Kidney tubule cell (primary cell): Measurements from ENCODE around the gene MAX.

Experiments used
- DNase-seq: peaks from one replicate; pipeline ENCODE4 v3.0.0-alpha.2; 2018; ENCODE audit warnings: low spot score

MAX gene, protein sequence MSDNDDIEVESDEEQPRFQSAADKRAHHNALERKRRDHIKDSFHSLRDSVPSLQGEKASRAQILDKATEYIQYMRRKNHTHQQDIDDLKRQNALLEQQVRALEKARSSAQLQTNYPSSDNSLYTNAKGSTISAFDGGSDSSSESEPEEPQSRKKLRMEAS

DNA sequence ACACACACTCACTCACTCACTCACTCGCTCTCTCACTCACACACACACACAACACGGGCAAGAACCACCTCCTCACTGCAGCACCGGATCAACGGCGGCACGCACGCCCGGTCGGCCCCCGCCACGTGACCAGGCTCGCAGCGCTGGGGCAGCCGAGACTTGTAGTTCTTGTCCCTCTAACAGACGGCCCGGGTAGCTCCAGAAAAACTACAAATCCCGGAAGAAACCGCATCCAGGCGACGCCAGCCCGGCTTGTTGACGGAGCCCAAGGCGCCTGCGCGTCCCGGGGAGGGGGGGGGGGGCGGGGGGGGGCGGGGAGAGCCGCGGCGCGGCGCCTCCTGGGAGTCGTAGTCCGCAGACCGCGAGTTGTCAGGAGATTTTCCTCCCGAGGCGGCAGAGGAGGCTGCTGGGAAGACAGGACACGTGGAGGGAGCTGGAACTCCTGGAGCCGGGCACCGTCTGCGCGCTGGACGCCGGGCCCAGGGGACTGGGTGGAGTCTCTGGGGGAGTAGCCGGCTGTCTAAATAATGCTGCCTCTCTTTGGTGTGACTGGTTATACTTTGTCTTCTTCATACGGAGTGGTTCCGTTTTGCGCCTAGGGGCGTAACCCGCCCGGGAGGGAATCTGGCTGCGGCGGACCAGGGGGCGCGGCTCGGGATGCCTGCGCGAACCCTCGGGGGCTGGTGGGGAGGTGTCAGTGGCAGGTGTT is at the start of gene MAX:
TSS of gene MAX (minus strand) at position 77 of the 709 bp plus-strand sequence. CDS start 178 bp downstream, outside the sequence.
- DNase-seq = peak; percentile 99

DNA sequence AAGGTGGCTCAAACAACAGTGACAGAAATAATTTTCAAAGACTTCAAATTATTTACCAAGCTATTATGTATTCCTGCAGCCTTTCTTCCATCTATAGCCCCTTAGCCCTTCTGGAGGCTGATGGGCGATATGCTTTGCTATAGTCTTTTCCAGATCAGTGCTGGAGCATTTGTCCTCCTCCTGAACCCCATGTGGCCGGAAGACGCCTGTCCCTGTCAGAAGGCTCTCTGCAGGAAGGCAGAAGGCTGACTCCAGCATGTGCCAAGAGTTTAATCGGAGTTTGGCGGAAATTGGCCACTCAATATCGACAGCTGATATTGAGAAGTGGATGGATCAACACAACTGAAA is 49.3 kb upstream of the MAX start:
- no peak for DNase-seq

DNA sequence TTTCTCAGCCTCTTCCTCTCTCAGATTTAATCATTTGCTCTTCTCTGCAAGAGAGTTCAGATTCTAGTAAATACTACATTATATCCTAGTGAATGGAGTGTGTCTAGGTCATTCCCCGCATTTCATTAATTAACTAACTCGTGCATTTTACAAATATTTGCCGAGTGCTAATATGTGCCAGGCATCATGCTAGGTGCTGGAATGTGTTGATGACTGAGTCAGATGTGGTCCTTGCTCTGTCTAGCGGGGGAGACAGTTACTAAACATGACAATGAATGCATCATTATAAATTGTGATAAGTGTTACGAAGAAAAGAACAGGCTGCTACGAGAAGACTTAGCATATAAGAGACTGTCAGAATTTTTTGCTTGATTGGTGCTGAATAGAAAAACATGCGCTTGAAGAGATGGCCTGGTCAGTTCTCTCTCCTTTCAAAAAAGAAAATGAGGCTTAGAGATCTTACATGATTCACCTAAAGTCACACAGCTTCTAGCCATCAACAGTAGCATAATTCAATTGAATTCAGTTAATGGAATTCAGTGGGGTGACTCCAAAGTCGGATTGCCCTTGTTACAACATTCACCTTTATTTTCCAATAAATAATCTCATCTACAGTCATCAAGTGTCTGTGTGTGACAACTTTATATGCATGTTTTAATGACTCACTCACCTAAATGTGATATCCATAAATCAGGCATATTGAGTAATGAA is 48.7 kb upstream of the MAX start:
- no peak for DNase-seq

DNA sequence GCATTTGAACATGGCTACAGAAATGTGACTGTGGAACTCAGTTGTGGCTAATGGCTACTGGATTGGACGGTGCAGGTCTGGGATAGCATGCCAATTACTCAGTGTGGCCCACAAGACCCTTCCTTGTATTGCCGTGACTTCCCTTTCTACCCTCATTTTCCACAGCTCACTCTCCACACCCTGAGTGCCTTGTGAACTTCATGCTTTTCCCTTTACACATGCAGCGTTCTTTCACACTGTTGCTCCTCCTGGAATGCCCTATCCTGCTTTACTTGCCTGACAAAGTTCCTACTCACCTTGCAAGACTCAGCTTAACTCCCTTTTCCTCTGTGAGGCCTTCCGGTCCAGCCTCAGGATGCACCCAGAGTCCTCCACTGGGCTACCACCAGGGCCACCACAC is 46.8 kb upstream of the MAX start:
- DNase-seq = no peak

DNA sequence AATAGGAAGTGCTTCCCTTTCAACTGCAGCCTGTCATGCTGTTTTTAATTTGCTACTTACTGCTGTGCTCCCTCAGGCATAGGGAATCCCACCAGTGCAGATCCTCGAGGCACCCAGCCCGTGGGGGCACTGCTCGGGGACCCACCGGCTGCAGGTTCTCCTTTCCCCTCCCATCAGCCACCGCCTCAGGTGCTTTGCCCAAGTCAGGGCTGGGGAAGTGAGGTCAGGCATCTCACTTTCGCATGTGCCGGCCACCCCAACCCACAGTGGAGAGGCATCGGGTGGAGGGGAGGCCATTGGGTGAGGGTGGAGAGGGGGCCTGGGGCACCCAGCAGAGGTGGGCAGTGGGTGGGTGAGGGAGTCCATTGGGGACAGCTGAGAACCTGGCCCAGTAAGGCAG is 41.9 kb upstream of the MAX start:
- DNase-seq = no peak

DNA sequence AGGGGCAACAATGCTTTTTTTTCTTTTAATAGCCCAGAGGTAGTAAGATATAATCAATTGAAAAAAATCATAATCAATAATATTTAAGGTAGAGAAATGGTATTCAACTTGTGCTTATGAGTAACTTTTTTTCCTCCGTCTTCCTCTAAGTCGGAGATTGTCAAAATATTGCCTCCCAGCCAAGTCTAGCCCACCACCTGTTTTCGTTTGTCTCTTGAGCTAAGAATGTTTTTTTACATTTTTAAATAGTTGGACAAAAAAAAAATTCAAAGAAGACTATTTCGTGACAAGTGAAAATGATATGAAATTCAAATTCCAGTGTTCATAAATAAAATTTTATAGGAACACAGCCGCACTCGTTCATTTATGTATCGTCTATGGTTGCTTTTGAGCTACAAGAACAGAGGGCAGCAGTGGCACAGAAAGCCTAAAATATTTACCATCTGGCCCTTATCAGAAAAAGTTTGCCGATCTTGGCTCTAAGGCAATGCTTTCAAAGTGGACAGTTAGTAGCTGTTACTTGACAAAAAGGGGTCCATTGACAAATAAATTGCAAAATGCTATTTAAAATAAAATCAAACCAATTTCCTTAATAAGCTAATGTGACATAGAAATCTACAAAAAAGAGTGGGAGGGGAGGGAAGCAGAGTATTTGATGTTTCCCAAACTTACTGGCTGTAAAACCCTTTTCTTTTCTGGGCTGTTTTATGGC is 40.8 kb upstream of the MAX start:
- no peak for DNase-seq

DNA sequence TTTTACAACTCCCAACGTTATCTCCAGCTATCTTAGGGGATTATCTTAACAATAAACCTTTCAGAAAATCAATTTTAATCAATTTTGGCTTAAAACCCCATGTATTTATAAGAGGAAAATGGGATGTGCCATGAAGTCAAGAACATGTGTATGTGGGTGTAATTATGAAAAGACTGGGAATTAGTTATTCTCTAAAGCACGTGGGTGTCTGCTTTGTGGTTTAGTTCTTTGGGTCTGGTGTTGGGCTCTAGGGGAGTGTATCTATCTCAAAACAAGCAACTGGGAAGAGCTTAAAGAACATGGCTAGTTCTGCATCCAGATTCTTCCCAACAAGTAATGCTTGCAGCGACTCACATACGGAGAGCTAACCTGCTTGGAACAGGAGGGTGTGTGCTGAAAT is 40.1 kb upstream of the MAX start:
- no peak for DNase-seq

DNA sequence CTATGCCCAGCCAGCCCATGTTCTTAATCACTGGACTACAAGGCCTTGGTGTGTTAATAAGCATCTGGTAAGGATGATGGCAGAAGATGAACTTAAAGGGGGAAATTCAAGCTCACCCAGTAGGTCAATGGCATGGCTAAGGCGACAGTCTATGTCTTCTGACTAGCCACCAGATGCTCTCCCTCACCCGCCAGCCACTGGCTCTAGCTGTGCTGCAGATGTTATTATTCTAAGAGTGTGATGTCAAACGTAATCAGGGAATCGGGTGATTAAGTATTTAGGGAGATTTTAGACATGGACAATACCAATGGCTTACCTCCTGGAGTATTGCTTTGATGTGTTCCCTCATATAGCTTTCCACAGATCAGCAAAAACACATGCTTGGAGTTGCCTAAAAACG is 39.2 kb upstream of the MAX start:
- DNase-seq = no peak

DNA sequence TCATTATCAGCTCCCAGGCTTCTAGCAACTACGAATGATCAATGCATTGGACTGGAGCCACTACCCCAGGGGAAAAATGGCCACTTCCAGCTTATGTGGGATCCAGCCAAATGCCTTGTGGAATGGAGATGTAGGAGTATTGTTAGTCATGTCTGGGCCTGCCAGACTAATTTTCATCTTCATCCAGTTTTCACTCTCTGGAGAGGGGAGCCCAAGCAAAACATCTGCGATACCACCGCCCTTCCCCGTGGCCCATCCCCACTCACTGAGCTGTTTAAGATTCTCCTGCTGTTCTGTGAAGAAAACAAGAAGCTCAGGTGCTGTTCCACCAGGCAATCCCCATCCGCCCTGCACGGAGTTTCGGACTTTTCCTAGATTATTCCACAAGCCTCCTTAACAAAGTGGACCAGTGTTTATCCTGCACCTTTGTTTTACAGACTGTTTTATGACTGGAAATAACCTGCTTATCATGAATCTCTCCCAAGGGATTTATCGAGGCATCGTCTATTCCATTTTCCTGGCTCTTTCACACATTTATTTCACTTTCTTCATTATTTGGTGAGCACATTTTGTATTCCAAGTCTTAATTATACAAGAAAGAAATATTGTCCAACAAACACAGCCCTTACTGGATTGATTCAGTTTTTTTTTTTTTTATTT is 35.5 kb upstream of the MAX start:
- DNase-seq = no peak

DNA sequence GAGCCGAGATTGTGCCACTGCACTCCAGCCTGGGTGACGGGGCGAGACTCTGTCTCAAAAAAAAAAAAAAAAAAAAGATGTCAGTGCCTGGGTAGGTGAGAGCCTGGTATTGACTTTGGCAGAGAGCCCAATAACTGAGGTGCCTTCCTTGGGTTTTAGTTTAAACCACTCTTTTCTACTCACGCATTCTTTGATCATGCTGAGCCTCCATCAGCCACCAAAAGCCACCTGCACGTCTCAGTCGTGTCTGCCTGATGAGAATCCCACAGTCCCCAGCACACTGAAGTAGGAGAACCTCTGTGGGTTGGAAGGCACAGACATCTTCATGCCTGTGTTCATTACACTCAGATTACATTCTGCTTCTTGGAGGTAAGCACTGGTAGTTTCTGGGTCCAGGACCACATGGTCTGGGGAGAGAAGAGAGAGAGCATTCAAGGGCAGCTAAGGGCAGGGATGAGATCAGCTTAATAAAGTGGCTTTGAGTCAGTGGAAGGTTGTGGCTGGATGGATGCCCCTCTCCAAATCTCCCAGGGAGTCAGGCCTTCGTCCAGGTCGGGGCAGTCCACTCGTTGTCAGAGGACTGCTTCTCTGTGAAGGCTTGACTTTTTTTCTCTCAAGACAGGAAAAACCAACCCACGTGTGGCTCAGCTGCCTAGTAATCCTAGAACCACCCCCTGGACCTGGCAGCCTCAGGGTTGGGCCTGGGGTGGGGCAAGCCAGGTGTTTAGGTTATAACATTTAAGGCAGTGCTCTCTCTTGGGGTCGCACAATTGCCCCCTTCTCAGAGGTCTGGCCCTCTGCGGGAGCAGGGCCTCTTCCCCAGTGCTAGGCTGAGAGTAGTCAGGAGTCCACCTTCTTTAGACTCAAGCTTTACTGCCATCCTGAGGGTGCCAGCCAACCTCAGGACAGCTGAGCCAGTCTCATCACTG is 32.6 kb upstream of the MAX start:
- peak; percentile 87 for DNase-seq

DNA sequence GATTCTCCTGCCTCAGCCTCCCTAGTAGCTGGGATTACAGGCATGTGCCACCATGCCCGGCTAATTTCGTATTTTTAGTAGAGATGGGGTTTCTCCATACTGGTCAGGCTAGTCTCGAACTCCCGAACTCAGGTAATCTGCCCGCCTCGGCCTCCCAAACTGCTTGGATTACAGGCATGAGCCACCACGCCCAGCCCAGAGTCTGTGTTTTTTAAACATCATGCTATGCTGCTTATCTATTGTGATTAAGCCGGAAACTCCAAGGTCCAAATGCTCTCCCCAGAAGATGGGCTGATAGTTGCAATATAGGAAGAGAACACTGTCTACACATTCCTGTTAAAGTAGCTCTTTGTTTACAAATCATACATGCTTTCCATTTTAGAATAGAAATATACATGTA is 30.5 kb upstream of the MAX start:
- no peak for DNase-seq

DNA sequence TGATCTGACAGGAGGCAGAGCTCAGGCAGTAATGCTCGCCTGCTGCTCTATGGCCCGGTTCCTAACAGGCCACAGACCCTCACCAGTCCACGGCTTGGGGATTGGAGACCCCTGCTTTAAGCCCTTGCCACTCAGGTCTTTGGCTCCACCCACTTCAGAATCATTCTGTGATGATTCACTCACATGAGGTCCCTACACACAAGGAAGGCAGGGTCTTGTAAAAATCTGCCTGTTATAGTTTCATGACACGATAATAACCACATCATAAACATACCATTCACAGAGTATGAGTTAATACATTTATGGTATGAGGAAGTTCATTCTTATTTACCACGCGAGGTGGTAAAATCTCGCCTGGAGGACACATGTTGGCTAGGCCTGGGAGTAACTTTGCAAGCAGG is 29.0 kb upstream of the MAX start:
- peak; percentile 90 for DNase-seq

DNA sequence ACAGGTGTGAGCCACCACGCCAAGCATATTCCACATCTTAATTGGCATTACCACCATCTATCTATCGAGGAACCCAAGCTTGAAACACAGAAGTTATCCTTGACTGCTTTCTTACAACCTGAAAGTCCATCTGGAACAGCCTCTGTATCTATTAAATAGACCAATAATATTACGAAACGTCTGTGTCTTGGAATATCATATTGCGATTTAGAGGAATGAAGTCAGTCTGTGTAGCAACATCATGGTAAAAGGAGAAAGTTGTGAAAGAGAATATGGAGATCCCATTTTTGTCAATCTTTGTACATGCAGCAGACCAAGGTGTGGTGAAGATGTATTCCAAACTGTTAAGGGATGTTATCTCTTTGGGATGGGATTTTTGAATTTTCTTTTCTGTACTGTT is 25.8 kb upstream of the MAX start:
- DNase-seq = no peak

DNA sequence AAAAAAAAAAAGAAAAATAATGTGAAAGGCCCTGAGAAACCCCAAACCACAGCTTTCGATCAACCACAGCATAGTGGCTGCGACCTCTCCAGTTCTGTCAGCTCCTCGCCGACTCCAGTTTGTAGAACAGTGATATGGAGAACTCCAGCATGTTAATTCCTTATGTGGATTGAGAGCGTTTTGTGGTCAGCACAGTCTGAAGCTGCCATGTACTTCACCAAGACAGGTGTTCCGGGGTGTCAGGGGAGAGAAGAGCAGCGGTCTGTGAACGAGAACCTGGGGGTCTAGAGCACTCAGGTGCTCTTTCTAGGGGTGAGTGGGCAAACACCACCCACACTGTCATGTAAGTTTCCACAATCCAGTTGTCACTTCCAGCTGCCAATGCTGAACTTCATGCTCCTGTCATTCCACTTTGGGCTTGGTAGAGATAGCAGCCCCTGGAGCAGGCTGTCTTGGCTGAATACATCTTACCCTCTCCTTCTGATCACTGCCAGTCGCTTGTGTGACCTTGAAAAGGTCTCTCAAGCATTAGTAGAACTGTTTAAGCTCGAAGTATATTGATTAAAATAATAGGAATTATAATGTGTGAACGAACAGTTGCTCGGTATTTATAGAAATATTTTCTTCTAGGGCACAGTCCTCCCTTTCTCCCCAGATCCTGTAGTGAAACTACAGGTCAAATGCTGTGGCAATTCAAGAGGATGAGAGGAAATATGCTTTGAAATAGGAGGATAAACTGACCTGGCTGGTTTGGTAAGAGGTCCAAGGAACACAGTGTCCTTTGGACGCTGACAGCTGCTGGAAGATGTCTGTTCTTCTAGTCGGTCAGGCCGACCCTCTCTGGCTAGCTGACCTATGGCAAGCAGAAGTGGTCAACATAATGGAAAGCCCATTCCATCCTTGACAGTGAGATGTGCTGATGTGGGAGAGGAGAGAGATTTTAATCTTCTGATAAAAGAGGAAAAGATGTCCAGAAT is 15.7 kb upstream of the MAX start:
- DNase-seq = no peak

DNA sequence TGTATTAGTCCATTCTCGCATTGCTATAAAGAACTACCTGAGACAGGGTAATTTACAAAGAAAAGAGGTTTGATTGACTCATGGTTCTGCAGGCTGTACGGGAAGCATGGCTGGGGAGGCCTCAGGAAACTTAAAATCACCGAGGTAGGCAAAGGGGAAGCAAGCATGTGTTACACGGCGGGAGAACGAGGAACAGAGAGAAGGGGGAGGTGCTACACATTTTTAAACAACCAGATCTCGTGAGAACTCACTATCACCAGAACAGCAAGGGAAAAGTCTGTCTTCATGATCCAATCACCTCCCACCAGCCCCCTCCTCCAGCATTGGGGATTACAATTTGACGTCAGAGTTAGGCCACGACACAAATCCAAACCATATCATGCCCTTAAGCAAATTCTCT is 13.3 kb upstream of the MAX start:
- no peak for DNase-seq

DNA sequence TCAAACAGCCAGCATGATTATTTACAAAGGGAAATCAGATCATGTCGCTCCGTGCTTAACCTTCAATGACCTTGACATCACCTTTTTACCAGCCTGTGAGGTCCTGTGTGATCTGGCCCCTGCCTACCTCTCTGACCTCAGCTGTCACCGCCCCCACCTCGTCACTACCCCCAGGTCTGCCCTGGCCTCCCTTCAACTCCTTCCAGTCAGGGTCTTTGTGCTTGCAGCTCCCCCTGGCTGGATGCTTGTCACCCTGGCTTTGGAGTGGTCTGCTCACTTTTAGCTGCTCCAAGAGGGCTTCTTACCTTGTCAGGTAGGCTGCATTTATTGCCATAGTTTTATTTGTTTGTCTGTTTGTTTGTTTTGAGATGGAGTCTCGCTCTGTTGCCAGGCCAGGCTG is 8.2 kb upstream of the MAX start:
- no peak for DNase-seq

DNA sequence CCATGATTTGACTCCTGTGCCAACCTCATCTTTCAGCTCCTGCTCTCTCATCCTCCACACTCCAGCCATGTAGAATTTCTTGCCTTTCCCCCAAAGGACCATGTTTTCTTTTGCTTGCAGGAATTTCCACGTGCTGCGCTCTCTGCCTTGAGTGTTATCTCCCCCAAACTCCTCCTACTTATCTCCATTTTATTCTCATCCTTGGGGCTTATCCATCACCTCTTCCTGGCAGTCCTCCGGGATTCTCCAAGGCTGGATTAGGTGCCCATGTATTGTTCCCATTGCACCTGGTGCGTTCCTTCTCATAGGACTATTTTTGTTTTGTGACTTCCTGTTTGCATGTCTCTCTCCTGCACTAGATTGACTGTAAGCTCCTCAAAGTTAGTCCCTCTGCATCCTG is 7.0 kb upstream of the MAX start:
- DNase-seq = no peak

DNA sequence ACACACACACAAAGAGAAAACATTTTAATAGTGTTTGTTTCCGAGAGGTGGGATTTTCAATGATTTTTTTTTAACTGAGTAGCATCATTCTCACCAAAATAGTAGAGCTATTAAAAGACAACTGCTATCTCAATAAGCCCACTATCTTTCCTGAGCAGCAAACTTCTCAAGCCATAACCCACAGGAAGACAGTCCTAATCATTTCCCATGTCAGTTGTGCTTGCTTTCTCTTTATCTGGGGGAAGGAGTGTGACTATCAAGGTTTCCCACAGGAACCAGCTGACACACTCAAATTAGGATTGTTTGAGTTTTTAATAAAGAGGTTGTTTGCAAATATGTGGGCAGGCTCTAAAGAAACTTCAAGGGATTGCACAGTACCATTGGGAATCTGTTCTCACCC is 4.9 kb upstream of the MAX start:
- DNase-seq = no peak

DNA sequence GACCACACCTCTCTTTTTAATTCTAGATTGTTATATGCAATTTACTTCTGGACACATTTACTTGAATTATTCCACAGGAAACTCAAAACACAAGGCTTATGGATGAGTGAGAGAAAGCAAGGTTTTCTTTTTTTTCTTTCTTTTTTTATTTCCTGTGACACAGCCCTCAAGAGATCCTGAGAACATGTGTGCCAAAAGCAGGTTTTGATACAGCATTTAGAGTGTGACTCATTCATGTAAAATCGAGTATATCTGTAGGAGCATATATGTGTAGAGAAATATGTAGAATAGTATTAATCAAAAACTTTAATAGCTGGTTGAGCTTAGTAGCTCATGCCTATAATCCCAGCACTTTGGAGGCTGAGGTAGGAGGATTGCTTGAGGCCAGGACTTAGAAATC is 4.4 kb upstream of the MAX start:
- DNase-seq = no peak

DNA sequence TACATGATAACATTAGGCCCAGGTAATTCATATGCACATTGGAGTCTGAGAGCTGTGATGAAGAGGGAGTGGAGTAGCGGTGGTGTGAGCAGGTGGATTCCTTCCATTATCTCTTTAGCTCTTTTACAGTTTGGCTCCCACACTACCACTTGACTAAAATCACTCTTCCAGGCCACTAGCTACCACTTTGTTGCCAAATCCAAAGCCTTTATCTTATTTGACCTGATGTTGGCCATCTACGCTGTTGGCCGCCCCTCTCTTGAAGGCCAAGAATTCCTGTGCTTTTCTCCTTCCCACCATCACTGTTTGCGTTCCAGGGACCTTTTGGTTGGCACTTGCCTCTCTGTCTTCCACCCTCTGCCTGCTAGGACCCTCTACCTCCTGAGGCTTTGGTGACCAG is 4.0 kb upstream of the MAX start:
- DNase-seq = no peak
